IPS DF 4.7 (cell line): ENCODE measurements around the gene RSPH1.

ENCODE experiments used
- DNase-seq: peaks from one replicate; pipeline ENCODE4 v3.0.0-alpha.2; 2013; ENCODE audit warnings: low spot score; ENCODE audit errors: extremely low read depth

Gene RSPH1

GRCh38 chr21:42496120-42496838 is at the start of gene RSPH1:
Gene RSPH1, minus strand, starts transcription at chr21:42496224. Its CDS starts 38 bp downstream, at chr21:42496186.
- peak; percentile 82 for DNase-seq

- DNase-seq = no peak
Observed at GRCh38 chr21:42545745-42546144, 49.7 kb upstream of the RSPH1 start.

GRCh38 chr21:42545317-42545716 is 49.3 kb upstream of the RSPH1 start:
- DNase-seq = no peak

- no peak for DNase-seq
Observed at GRCh38 chr21:42544544-42544943, 48.5 kb upstream of the RSPH1 start.

- no peak for DNase-seq
Observed at GRCh38 chr21:42543106-42543847, 47.3 kb upstream of the RSPH1 start.

GRCh38 chr21:42542596-42542995 is 46.6 kb upstream of the RSPH1 start:
- DNase-seq = no peak

- no peak for DNase-seq
Observed at GRCh38 chr21:42542196-42542595, 46.2 kb upstream of the RSPH1 start.

- no peak for DNase-seq
Observed at GRCh38 chr21:42541618-42542017, 45.6 kb upstream of the RSPH1 start.

- no peak for DNase-seq
Observed at GRCh38 chr21:42541174-42541573, 45.1 kb upstream of the RSPH1 start.

GRCh38 chr21:42540396-42540795 is 44.4 kb upstream of the RSPH1 start:
- no peak for DNase-seq

- DNase-seq = no peak
Observed at GRCh38 chr21:42539931-42540343, 43.9 kb upstream of the RSPH1 start.

GRCh38 chr21:42539342-42539741 is 43.3 kb upstream of the RSPH1 start:
- DNase-seq = no peak

- no peak for DNase-seq
Observed at GRCh38 chr21:42538479-42539275, 42.7 kb upstream of the RSPH1 start.

GRCh38 chr21:42537106-42537742 is 41.2 kb upstream of the RSPH1 start:
- no peak for DNase-seq

- no peak for DNase-seq
Observed at GRCh38 chr21:42536601-42537000, 40.6 kb upstream of the RSPH1 start.

GRCh38 chr21:42535602-42536171 is 39.7 kb upstream of the RSPH1 start:
- no peak for DNase-seq

GRCh38 chr21:42534421-42535378 is 38.7 kb upstream of the RSPH1 start:
- DNase-seq = no peak

GRCh38 chr21:42533963-42534355 is 37.9 kb upstream of the RSPH1 start:
- DNase-seq = no peak

- no peak for DNase-seq
Observed at GRCh38 chr21:42533306-42533962, 37.4 kb upstream of the RSPH1 start.
